NCI-H1105 (cell line): Measurements from ENCODE around the gene OR8J3.
"Not testable (repeated sequence)": the region's sequence is repeated elsewhere in the genome, so short reads cannot be mapped to it uniquely, and the experiment has no call there.

Experiments used
- DNase-seq: peaks from one replicate; lab custom pipeline; 2025; lab: John Stamatoyannopoulos, UW

OR8J3 gene, protein sequence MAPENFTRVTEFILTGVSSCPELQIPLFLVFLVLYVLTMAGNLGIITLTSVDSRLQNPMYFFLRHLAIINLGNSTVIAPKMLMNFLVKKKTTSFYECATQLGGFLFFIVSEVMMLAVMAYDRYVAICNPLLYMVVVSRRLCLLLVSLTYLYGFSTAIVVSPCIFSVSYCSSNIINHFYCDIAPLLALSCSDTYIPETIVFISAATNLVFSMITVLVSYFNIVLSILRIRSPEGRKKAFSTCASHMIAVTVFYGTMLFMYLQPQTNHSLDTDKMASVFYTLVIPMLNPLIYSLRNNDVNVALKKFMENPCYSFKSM

DNA sequence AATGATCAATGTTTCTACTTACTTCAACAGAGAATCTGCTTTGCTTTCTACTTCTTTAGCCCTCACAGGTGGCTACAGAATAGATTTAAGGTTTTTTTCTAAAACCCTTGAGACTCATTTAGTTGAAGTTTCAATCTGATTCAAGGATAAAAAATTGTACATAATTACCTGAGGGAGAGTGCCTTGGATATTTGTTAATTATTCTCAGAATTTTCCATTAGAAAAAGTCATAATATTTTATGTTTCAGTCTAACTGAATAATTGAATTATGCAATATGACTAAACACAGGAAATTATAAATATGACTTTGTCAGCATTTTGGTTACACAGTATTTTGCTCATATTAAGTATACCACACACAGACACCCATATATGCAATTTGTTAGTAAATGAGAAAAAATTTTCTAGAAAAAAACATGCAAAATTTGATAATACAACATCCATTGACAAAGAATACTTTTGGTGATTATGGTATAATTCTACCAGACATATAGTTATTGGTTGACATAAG, at the start of gene OR8J3:
TSS of gene OR8J3 (minus strand) at position 51 of the 511 bp plus-strand sequence. CDS start 2,483 bp downstream, outside the sequence.
- no peak for DNase-seq

DNA sequence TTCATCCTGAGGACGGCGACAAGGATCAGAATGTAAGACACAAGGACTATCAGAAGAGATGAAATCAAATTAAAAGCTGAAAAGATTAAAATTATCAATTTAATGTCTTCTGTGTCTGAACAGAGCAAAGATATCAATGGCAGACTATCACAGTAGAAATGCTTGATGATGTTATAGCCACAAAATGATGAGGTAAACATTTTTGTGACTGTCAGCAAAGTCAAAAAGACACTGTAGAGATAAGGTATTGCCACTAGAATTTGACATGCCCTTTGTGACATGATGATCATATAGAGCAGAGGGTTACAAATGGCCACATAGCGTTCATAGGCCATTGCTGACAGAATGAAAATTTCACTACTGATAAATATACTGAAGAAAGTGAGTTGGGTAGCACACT, 48.6 kb upstream of the OR8J3 start:
- DNase-seq: no peak

DNA sequence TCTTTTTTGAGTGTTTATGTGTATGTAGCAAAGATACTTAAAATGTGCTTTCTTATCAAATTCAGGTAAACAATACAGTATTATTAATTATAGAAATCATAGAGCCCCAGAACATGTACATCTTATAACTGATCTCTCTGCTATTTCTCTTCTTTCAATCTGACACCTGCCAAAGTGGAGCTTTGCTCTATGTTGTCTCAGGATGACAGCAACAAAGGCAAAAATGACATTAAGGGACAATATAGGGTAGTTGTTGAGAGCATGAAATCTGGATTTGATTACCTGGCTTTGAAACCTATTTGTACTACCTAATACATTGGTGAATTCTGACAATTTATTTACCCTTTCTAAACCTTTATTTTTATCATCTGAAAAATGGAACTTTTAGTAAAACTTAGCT, 43.5 kb upstream of the OR8J3 start:
- DNase-seq: no peak

DNA sequence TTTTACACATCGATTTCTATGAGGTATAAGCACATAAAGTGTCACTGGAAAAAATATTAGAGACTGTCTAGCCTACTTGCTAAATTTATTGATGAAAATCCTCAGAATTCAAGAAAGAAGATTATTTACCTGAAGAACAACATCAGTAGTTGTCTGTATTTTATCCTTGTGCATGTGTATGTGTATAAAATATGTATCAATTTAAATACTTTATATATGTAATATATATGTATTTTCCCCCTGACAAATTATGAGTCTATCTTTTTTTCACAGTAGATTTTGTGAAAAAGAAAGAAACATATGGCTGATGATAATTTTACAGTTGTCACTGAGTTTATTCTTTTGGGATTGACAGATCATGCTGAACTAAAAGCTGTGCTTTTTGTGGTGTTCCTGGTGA, 36.3 kb upstream of the OR8J3 start, which contains the start of gene OR5J2:
TSS of gene OR5J2 (plus strand) at position 301 of the 400 bp plus-strand sequence. CDS start at position 301, 0 bp downstream.
- no peak for DNase-seq

DNA sequence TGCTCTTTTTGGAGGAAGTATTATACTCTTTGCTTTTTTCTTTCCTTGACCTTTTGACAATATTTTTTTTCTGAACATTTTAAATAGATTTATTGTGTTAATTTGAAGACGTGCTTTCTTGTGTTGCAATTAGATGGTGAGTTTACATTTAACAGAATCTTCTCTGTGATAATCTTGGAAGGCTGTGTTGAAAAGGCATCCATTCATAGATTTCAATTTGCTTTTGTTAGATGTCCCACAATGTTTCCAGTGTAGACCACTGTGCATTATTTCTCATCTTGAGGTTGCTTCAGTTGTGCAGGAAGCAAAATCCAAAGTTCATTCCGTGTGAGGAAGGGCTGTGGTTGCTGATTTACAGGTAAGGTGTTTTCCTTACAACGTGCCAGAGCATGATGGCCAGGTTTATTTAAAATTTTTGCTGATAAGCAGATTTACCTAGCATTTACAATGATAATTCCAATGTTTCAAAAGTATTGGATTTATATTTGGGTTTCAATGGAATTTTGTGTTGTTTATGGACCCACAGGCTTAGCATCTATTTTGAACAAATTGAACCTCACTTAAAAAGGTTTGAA, 32.3 kb upstream of the OR8J3 start:
- no peak for DNase-seq

DNA sequence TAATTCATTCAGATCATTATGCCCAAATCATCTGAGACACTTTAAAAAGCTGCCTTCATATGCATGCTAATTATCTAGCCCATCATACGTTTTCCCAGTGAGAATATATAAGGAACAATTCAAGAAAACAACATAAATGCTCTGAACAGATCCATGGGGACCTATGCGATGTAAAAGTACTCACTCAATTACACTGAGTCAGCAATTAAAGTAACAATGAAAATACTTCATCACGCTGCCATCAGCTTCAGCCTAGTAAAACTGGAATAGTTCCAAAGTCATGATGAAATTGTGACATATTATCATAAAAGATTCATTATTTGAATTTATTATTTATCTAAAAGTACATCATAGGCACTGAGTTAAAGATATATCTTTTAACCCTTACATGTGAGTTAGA, 23.8 kb upstream of the OR8J3 start:
- no peak for DNase-seq

DNA sequence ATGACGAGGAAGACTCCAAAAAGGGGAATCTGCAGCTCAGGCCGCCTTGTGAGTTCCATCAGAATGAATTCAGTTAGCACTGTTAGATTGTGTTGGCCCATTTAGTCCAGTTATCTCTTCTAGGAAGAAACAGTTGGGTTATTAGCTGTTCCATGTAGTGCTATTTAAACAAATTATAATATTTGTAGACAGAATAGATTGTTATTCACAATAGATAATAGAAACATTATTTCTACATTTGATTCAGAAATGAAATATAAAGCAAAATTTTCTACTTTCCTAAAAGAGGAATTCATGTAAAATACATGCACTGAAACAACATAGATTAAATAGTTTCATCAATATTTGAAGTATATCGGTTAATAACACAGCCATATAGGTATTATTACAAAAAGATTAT, 20.2 kb upstream of the OR8J3 start, which contains the start of gene OR8K5:
TSS of gene OR8K5 (minus strand) at position 101 of the 400 bp plus-strand sequence. CDS start at position 101, 0 bp downstream.
- no peak for DNase-seq

DNA sequence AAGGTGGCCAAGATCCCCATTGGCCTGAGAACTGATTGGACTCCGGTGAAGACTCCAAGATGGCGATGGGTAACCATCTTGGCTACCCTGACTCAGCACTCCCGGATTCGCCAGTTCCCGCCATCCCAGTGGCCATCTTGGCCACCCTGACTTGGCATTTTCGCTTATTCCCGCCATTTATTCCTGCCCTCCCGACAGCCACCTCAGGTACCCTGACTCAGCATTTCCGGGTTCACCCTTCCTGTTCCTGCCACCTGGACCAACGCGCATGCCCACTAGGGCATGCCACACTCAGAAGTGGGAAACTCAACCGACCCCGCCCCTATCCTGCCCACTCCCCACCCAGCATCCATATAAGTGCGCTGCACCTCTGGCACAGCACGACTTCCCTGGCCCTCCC, 12.3 kb upstream of the OR8J3 start:
- no peak for DNase-seq

DNA sequence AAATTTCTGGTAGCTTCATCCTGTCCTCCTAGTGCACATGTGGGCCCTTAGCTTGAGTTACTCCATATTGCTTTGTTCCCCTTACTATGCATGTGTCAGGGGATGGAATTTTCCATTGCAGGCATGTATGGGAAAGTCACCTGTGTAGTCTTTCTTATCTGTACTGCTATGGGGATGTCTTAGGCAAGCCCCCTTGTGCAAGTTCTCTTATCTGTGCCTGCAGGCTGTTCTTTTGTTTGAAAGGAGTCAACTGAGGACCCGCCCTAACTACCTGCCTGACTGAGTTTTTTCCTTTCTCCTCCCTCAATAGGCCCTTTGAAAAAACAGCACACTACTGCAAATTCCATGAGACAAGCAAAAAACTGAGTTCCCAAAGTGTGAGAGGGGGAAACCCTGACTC, 11.4 kb upstream of the OR8J3 start:
- no peak for DNase-seq

DNA sequence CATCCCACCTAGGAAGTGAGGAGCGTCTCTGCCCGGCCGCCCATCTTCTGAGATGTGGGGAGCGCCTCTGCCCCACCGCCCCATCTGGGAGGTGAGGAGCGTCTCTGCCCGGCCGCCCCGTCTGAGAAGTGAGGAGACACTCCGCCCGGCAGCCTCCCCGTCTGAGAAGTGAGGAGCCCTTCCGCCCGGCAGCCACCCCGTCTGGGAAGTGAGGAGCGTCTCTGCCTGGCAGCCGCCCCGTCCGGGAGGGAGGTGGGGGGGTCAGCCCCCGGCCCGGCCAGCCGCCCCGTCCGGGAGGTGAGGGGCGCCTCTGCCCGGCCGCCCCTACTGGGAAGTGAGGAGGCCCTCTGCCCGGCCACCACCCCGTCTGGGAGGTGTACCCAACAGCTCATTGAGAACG, 3.7 kb upstream of the OR8J3 start:
- not testable (repeated sequence) for DNase-seq

DNA sequence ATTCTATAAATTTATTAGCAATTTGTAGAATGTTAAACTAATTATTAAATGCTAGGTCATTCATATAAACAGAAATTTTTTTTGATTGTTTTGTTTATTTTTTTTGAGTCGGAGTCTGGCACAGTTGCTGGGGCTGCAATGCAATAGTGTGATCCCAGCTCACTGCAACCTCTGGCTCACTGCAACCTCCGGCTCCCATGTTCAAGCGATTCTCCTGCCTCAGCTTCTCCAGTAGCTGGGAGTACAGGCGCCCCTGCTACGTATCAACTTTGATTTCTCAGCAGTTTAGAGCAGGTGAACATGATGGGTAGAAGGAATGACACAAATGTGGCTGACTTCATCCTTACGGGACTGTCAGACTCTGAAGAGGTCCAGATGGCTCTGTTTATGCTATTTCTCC, 17.9 kb downstream of the OR8J3 start, which contains the start of gene OR8H3:
TSS of gene OR8H3 (plus strand) at position 301 of the 400 bp plus-strand sequence. CDS start at position 301, 0 bp downstream.
- no peak for DNase-seq

DNA sequence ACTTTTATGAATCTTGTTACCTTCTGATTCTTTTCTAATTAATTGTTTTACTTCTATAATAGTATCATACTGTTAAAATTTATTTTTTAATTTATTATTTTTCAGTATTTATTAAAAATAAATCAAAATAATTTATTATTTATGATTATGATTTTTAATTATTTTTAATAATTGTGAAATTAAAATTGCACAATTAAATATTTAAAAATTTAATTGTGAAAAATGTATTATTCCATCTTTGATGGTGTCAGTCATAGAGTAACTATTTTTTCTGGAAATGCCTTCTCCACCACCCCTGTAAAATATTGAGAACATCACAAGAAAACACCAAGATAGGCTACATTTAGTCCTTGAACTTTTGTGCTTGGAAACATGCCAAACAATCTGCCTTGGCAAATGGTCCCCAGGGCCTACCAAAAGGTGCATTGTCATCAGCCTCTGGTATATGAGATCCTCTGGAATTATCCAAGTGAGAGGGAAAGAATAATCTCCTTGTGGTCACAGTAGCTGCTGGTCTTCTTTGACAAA, 36.7 kb downstream of the OR8J3 start, which contains the start of gene OR8H2:
TSS of gene OR8H2 (plus strand) at position 478 of the 528 bp plus-strand sequence. CDS start 1,356 bp downstream, outside the sequence.
- DNase-seq: no peak

DNA sequence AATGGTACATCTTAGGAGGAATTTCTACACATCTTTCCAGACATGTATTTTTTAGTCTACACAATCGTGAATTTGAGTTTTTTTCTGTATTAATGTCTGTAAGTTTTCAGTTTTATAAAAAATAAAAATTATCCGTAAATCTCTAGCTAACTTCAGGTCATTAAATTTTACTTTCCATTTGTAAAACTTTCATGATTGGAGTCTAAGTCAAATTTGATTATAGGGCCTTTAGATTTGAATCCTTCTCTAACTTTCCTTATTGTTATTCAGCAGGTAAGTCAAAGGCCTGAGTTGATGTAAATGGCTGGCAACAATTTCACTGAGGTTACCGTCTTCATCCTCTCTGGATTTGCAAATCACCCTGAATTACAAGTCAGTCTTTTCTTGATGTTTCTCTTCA, 47.0 kb downstream of the OR8J3 start, which contains the start of gene OR8I2:
TSS of gene OR8I2 (plus strand) at position 301 of the 400 bp plus-strand sequence. CDS start at position 301, 0 bp downstream.
- no peak for DNase-seq

DNA sequence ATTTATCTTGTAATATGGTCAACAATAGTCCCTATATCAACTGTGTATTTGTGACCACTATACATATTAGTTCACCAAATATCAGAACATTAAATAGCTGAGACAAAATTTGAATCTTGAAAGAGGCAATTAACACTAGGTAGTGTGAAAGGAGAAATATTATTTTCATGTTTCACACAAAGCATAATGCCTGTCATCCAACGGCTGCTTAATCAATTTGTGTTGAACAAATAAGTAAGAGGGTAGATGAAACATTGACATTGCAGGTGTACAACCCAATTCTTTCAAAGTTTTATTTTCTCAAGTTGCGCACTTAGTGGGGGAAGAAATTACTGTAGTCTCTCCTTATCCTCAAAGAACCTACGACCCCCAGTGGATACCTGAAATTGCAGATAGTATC, 50.3 kb downstream of the OR8J3 start:
- no peak for DNase-seq
